HL-60 (cell line): ENCODE data around the gene LFNG.

Experiments
- DNase-seq, 2 experiments: peaks; one replicate each; pipeline ENCODE4 v3.0.0-alpha.2; 2010 to 2020; ENCODE audit warnings: low read depth in 1 of 2, low spot score in 1 of 2
- H3K27ac ChIP-seq: fragments of 250-450 bp; sonication (Bioruptor Pico); replicated peaks from 2 replicates; pipeline ENCODE4 v1.5.1; 2020; ENCODE audit warnings: mild to moderate bottlenecking, moderate library complexity
- H3K27me3 ChIP-seq: fragments of 250-450 bp; sonication (Bioruptor Pico); 2 replicates; pipeline ENCODE4 v1.5.1; 2021; ENCODE audit warnings: mild to moderate bottlenecking, moderate library complexity; ENCODE audit not compliant: insufficient read depth, poor library complexity, severe bottlenecking
- H3K4me3 ChIP-seq: replicated peaks from 2 replicates; pipeline ENCODE4 v1.5.1; 2011; ENCODE audit warnings: mild to moderate bottlenecking, control low read depth, low read length; ENCODE audit not compliant: insufficient read depth
- CTCF ChIP-seq: IDR thresholded peaks from one replicate; pipeline ENCODE4 v1.5.1; 2011; ENCODE audit warnings: low read length, control low read depth, inconsistent platforms; ENCODE audit not compliant: insufficient read depth
- GABPA ChIP-seq: IDR thresholded peaks from 2 replicates; pipeline ENCODE4 v1.6.1; 2012; ENCODE audit warnings: low read depth
- POLR2AphosphoS5 ChIP-seq: IDR thresholded peaks from 2 replicates; pipeline ENCODE4 v1.6.1; 2012; ENCODE audit warnings: low read depth
- REST ChIP-seq: IDR thresholded peaks from 2 replicates; pipeline ENCODE4 v1.6.1; 2012; ENCODE audit warnings: low read depth; ENCODE audit not compliant: insufficient replicate concordance
- SPI1 ChIP-seq: IDR thresholded peaks from 2 replicates; pipeline ENCODE4 v1.6.1; 2012; ENCODE audit warnings: low read depth, mild to moderate bottlenecking, borderline replicate concordance

The LFNG gene

GRCh38 chr7:2497500-2498336, 21.9 kb upstream of the LFNG start:
- Histone ChIP-seq H3K4me3 (no peak overlapping the region), H3K27ac (no peak overlapping the region), H3K27me3 (peaks cover 9% of the 10 kb centered on the region)
- no peak for DNase-seq
- TF ChIP-seq POLR2AphosphoS5, result no peak
- no peak for TF ChIP-seq REST
- no peak for TF ChIP-seq CTCF
- no peak for TF ChIP-seq SPI1
- TF ChIP-seq GABPA, result no peak

GRCh38 chr7:2498708-2499107, 20.9 kb upstream of the LFNG start:
- TF ChIP-seq POLR2AphosphoS5, result no peak
- TF ChIP-seq REST, result no peak
- TF ChIP-seq GABPA, result no peak
- no peak for TF ChIP-seq SPI1
- TF ChIP-seq CTCF, result no peak
- H3K27me3 ChIP-seq, result peaks cover 9% of the 10 kb centered on the region
- no peak for DNase-seq
- H3K4me3 ChIP-seq, result no peak overlapping the region
- H3K27ac ChIP-seq, result no peak overlapping the region

GRCh38 chr7:2499181-2499580, 20.4 kb upstream of the LFNG start:
- Histone ChIP-seq H3K4me3 (no peak overlapping the region), H3K27ac (no peak overlapping the region), H3K27me3 (peaks cover 9% of the 10 kb centered on the region)
- DNase-seq, result no peak
- TF ChIP-seq SPI1 (no peak), CTCF (no peak), GABPA (no peak), REST (no peak), POLR2AphosphoS5 (no peak)
